Measurements from ENCODE around the gene REXO4. TPM values are rescaled to one million over a fixed set of nuclear protein-coding genes. Genes with fewer than 3 reads are reported as not detected.
"Not testable (repeated sequence)": the region's sequence is repeated elsewhere in the genome, so short reads cannot be mapped to it uniquely, and the experiment has no call there.

Gene REXO4
- total and polyA plus RNA-seq, 5 donors, result 10.5 to 16.3 (median 14.6) TPM

DNA sequence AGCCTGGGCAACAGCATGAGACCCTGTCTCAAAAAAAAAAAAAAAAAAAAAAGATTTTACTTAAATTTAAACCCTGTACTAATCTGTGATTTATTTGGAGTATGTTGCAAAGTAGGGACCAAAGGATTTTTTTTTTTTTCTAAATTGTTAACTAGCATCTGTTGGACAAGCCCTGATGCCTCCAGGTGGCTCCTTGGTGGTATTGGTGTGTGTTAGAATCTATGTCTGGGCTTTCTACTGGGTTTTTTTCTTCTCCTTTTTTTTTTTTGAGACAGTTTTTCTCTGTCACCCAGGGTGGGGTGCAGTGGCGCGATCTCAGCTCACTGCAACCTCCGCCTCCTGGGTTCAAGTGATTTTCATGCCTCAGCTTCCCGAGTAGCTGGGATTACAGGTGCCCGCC, 34.1 kb upstream of the REXO4 start:
- H3K9me3 ChIP-seq (ENCODE audit: control insufficient read depth, low read length); H3K4me3 ChIP-seq (ENCODE audit: low read length); intact Hi-C loops (cut with DNase I); H3K27ac ChIP-seq (ENCODE audit: low read length); H3K4me1 ChIP-seq (ENCODE audit: control insufficient read depth, insufficient read depth, low read length); ATAC-seq; H3K27me3 ChIP-seq (ENCODE audit: control insufficient read depth, insufficient read depth): not testable (repeated sequence)
- WGBS, result 97% methylated on average over 5 of the region's 5 CpGs
- DNase-seq, result peak in 1 of 3 donors; percentile 9

DNA sequence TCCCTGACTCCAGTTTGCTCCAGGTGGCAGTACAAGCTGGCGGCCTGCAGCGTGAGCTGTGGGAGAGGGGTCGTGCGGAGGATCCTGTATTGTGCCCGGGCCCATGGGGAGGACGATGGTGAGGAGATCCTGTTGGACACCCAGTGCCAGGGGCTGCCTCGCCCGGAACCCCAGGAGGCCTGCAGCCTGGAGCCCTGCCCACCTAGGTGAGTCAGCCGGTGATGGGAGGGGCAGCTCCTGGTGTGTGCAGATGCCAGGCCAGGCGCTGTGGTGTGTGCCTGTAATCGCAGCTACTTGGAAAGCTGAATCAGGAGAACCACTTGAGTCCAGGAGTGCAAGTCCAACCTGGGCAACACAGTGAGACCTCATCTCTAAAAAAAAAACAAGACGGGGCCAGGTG, 31.9 kb upstream of the REXO4 start:
- DNase-seq (peak in 1 of 3 donors; percentile 37), ATAC-seq (peak in 1 of 2 donors; percentile 11)
- 93% methylated on average over 12 of the region's 12 CpGs for WGBS
- no peaks in the 10 kb centered on the region for H3K4me1 ChIP-seq (ENCODE audit: control insufficient read depth, insufficient read depth, low read length)
- H3K27me3 ChIP-seq (ENCODE audit: control insufficient read depth, insufficient read depth), result no peaks in the 10 kb centered on the region
- H3K27ac ChIP-seq (ENCODE audit: low read length), result no peak overlapping the region
- H3K9me3 ChIP-seq (ENCODE audit: control insufficient read depth, low read length), result no peaks in the 10 kb centered on the region
- no peak overlapping the region for H3K4me3 ChIP-seq (ENCODE audit: low read length)
- intact Hi-C loops (cut with DNase I), result no loop called here

DNA sequence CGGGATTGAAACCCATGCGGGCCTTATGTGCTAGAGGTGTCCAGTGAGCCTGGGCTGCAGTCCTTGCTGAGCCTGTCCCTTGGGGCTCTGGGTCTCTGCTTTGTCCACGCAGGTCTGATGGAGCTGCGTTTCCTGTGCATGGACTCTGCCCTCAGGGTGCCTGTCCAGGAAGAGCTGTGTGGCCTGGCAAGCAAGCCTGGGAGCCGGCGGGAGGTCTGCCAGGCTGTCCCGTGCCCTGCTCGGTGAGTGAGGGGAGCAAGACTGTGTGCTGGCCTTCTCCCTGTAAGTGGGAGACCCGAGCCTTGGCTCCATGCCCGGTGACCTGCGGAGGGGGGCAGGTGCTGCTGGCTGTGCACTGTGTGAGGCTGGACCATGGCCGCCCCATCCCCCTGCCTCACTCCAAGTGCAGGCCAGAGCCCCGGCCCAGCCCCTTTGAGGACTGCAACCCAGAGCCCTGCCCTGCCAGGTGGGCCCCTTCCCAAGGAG, 30.7 kb upstream of the REXO4 start:
- H3K27ac ChIP-seq (ENCODE audit: low read length), result no peak overlapping the region
- peak in 1 of 3 donors; percentile 43 for DNase-seq
- H3K4me3 ChIP-seq (ENCODE audit: low read length), result no peak overlapping the region
- 58% methylated on average over 13 of the region's 13 CpGs for WGBS
- H3K9me3 ChIP-seq (ENCODE audit: control insufficient read depth, low read length), result no peaks in the 10 kb centered on the region
- H3K4me1 ChIP-seq (ENCODE audit: control insufficient read depth, insufficient read depth, low read length), result no peaks in the 10 kb centered on the region
- intact Hi-C loops (cut with DNase I), result no loop called here
- no peaks in the 10 kb centered on the region for H3K27me3 ChIP-seq (ENCODE audit: control insufficient read depth, insufficient read depth)
- ATAC-seq, result peak; percentile 19 to 20

DNA sequence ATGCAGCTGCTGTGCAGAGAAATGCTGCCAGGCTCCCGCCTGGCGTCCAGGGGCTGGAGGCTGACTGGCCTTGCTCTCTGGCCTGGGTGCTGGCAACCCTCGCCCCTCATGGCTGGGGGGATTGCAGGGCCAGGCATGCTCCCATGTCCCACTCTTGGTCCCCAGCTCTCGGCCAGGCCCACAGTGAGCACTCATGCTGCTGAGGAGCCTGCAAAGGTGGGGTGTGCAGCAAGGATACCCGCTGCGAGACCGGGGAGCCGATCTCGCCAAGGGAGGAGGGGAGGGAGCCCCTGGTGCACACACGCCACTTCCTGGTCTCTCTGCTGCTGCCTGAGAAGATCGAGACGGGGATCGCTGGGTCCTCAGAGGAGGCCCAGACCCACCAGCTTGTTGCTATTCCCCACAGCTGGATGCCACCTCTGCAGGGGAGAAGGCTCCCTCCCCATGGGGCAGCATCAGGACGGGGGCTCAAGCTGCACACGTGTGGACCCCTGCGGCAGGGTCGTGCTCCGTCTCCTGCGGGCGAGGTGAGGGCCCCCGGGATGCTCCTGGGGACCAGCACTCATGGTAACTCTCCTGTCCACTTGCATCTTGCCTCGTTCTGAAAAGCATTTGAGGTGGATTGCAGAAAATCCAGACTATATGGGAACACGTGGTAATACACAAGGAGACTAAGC, 27.6 kb upstream of the REXO4 start:
- WGBS, result 81% methylated on average over 23 of the region's 23 CpGs
- DNase-seq (peak in 1 of 3 donors; percentile 16), ATAC-seq (no peak)
- intact Hi-C loops (cut with DNase I), result no loop called here
- Histone ChIP-seq H3K4me1 (ENCODE audit: control insufficient read depth, insufficient read depth, low read length) (no peaks in the 10 kb centered on the region), H3K27me3 (ENCODE audit: control insufficient read depth, insufficient read depth) (no peaks in the 10 kb centered on the region), H3K27ac (ENCODE audit: low read length) (no peak overlapping the region), H3K9me3 (ENCODE audit: control insufficient read depth, low read length) (no peaks in the 10 kb centered on the region), H3K4me3 (ENCODE audit: low read length) (no peak overlapping the region)

DNA sequence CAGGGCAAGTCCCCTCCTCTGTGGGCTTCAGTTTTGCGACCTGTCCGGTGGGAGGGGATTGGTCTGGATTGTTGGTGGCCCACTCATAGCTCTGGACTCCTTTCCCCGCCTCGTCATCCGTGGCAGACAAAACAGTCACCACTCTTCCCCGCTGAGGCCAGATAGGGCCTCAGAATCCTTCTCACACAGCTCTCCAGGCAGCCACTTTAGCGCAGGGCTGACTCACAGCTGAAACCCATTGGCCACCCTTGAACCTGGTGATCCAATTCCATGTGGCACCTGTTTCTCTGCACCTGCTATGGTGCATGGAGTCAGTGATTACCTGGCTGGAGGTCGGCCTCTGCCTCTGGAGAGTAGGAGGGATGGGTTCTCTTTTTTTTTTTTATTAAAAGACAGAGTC, 26.2 kb upstream of the REXO4 start:
- H3K4me1 ChIP-seq (ENCODE audit: control insufficient read depth, insufficient read depth, low read length), result no peaks in the 10 kb centered on the region
- no peak for ATAC-seq
- DNase-seq, result no peak
- WGBS, result 74% methylated on average over 8 of the region's 8 CpGs
- no peak overlapping the region for H3K4me3 ChIP-seq (ENCODE audit: low read length)
- intact Hi-C loops (cut with DNase I), result no loop called here
- no peak overlapping the region for H3K27ac ChIP-seq (ENCODE audit: low read length)
- H3K27me3 ChIP-seq (ENCODE audit: control insufficient read depth, insufficient read depth), result no peaks in the 10 kb centered on the region
- H3K9me3 ChIP-seq (ENCODE audit: control insufficient read depth, low read length), result no peaks in the 10 kb centered on the region

DNA sequence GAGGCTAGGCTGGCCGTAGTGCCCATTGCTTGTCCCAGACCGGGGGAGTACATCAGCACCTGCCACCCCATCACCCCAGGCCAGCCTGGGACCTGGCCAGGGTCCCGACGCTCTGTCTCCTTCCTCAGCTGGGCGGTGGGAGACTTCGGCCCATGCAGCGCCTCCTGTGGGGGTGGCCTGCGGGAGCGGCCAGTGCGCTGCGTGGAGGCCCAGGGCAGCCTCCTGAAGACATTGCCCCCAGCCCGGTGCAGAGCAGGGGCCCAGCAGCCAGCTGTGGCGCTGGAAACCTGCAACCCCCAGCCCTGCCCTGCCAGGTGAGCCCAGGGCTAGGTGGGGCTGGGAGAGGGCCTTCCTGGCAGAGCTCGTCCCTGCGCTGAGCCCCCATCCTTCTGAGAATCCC, 25.4 kb upstream of the REXO4 start:
- Histone ChIP-seq H3K4me1 (ENCODE audit: control insufficient read depth, insufficient read depth, low read length) (no peaks in the 10 kb centered on the region), H3K4me3 (ENCODE audit: low read length) (no peak overlapping the region), H3K27ac (ENCODE audit: low read length) (no peak overlapping the region), H3K27me3 (ENCODE audit: control insufficient read depth, insufficient read depth) (no peaks in the 10 kb centered on the region), H3K9me3 (ENCODE audit: control insufficient read depth, low read length) (no peaks in the 10 kb centered on the region)
- ATAC-seq (no peak), DNase-seq (peak in 1 of 3 donors; percentile 18)
- WGBS, result 92% methylated on average over 15 of the region's 15 CpGs
- intact Hi-C loops (cut with DNase I), result no loop called here

DNA sequence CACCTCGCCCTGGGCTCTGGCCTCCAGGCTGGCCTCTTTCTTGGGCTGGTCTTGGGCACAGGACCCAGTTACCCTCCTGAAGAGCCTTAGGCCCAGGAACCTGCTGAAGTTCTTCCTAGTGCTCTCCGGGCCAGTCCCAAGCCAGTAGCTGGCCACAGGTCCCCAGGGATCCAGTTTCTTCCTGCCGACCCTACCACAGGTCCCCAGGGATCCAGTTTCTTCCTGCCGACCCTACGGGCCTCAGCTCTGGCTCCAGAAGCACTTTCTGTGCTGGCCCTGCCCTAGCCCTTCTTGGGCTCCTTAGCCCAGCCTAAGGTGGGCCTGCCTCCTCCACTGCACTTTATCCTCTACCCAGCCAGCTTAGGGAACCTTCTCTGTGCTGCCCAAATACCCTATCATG, 23.8 kb upstream of the REXO4 start:
- Histone ChIP-seq H3K4me3 (ENCODE audit: low read length) (no peak overlapping the region), H3K27me3 (ENCODE audit: control insufficient read depth, insufficient read depth) (no peaks in the 10 kb centered on the region), H3K4me1 (ENCODE audit: control insufficient read depth, insufficient read depth, low read length) (no peaks in the 10 kb centered on the region), H3K27ac (ENCODE audit: low read length) (no peak overlapping the region), H3K9me3 (ENCODE audit: control insufficient read depth, low read length) (no peaks in the 10 kb centered on the region)
- intact Hi-C loops (cut with DNase I), result no loop called here
- DNase-seq (peak in 2 of 3 donors; percentile 17 to 26), ATAC-seq (no peak)
- 56% methylated on average over 5 of the region's 5 CpGs for WGBS

DNA sequence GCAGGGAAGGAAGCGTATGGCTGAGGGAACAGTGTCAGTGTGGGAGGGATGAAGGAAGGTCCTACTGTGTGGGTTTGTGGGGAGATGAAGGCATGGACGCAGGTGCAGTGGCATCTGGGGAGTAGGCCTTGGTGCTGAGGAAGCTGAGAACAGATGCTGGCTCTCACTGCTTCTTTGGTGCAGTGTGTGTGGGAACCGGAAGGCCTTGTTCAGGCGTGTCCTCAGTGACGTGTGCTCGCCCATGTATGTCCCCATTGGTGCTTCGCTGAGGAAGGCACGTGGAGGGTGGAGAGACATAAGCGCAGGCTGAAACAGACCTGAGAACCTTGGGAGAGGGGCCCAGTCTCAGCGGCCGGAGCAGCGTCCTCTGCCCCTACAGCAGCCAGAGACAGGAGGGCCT, 23.1 kb upstream of the REXO4 start:
- no peak for DNase-seq
- 87% methylated on average over 12 of the region's 12 CpGs for WGBS
- H3K9me3 ChIP-seq (ENCODE audit: control insufficient read depth, low read length), result no peaks in the 10 kb centered on the region
- intact Hi-C loops (cut with DNase I), result no loop called here
- no peaks in the 10 kb centered on the region for H3K4me1 ChIP-seq (ENCODE audit: control insufficient read depth, insufficient read depth, low read length)
- H3K27me3 ChIP-seq (ENCODE audit: control insufficient read depth, insufficient read depth), result no peaks in the 10 kb centered on the region
- no peak overlapping the region for H3K4me3 ChIP-seq (ENCODE audit: low read length)
- no peak for ATAC-seq
- H3K27ac ChIP-seq (ENCODE audit: low read length), result no peak overlapping the region

DNA sequence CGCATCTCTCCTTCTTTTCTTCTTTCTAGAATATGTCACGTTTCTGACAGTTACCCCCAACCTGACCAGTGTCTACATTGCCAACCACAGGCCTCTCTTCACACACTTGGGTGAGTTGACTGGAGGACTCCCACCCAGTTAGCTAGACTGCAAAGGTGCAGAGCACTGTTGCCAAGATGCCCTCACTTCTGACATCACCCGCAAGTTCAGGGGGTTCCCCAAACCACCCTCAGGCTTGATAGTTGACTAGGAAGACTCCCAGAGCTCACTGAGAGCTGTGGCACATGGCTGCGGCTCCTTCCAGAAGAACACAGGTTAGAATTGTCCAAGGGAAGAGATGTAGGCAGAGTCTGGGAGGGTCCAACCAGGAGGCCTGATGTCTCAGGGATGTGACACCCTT, 21.5 kb upstream of the REXO4 start:
- no peaks in the 10 kb centered on the region for H3K27me3 ChIP-seq (ENCODE audit: control insufficient read depth, insufficient read depth)
- DNase-seq, result no peak
- 76% methylated on average over 4 of the region's 4 CpGs for WGBS
- H3K27ac ChIP-seq (ENCODE audit: low read length), result no peak overlapping the region
- H3K4me1 ChIP-seq (ENCODE audit: control insufficient read depth, insufficient read depth, low read length), result no peaks in the 10 kb centered on the region
- H3K4me3 ChIP-seq (ENCODE audit: low read length), result no peak overlapping the region
- ATAC-seq, result no peak
- intact Hi-C loops (cut with DNase I), result no loop called here
- no peaks in the 10 kb centered on the region for H3K9me3 ChIP-seq (ENCODE audit: control insufficient read depth, low read length)

DNA sequence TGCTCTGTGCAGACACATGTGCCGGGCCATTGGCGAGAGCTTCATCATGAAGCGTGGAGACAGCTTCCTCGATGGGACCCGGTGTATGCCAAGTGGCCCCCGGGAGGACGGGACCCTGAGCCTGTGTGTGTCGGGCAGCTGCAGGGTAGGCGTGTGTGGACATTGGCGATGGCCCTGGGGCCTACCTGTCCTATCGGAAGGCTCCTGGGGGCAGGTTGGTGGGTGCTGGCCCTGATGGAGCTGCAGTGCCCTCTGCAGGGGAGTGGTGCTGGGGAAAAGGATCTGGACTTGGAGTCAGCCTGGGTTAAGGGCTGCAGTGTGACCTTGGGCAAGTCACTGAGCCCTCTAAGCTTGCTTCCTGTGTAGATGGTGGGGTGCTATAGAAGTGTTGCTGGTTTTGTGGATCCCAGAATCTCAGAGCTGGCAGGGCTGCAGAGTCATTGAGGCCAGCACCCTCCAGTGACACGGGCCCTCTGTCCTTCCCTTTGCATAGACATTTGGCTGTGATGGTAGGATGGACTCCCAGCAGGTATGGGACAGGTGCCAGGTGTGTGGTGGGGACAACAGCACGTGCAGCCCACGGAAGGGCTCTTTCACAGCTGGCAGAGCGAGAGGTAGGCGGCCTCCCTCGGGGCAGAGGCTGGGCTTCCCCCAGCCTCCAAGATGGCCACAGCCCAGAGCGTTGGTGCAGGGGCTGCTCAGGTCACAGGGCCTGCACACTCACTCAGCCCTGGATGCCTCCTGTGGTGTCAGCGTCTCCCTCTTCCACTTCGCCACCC, 20.1 kb upstream of the REXO4 start:
- Histone ChIP-seq H3K4me1 (ENCODE audit: control insufficient read depth, insufficient read depth, low read length) (no peaks in the 10 kb centered on the region), H3K9me3 (ENCODE audit: control insufficient read depth, low read length) (no peaks in the 10 kb centered on the region), H3K4me3 (ENCODE audit: low read length) (no peak overlapping the region), H3K27me3 (ENCODE audit: control insufficient read depth, insufficient read depth) (no peaks in the 10 kb centered on the region), H3K27ac (ENCODE audit: low read length) (no peak overlapping the region)
- intact Hi-C loops (cut with DNase I), result no loop called here
- DNase-seq (peak in 1 of 3 donors; percentile 39), ATAC-seq (no peak)
- 90% methylated on average over 20 of the region's 20 CpGs for WGBS

DNA sequence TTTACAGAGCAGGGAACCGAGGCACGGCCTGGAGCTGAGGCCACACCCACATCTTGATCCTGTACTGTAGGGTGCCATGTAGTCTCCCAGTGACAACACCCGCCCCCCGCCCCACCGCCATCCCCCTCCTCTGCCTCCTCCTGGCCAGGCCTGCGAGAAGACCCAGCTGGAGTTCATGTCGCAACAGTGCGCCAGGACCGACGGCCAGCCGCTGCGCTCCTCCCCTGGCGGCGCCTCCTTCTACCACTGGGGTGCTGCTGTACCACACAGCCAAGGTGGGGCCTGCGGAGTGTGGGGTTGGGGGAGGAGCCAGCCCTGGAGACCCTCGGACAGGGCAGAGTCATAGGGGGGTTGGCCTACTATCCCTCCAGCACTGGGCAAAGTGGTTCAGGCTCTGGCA, 18.9 kb upstream of the REXO4 start:
- peak in 1 of 3 donors; percentile 24 for DNase-seq

More for the DNA sequence above, 18.9 kb upstream of the REXO4 start:
- Histone ChIP-seq H3K4me1 (ENCODE audit: control insufficient read depth, insufficient read depth, low read length) (no peaks in the 10 kb centered on the region), H3K9me3 (ENCODE audit: control insufficient read depth, low read length) (no peaks in the 10 kb centered on the region), H3K27me3 (ENCODE audit: control insufficient read depth, insufficient read depth) (no peaks in the 10 kb centered on the region), H3K27ac (ENCODE audit: low read length) (no peak overlapping the region), H3K4me3 (ENCODE audit: low read length) (no peak overlapping the region)
- intact Hi-C loops (cut with DNase I), result no loop called here
- WGBS, result 73% methylated on average over 16 of the region's 16 CpGs
- no peak for ATAC-seq
